Right lobe of liver (tissue), 6 donors: ENCODE data around the gene MYOM1. TPM values are rescaled to one million over a fixed set of nuclear protein-coding genes. Genes with fewer than 3 reads are reported as not detected.
A peak's percentile ranks its signal among the peaks of the same experiment; 100 is the strongest.

Source experiments
- ATAC-seq, 4 donors: fragments of 200-7000 bp; cut with Tn5 transposase; one replicate each; pipeline ENCODE4 v1.9.1; 2020; ENCODE audit warnings: mild to moderate bottlenecking in 4 of 4, moderate library complexity in 4 of 4
- DNase-seq, 3 donors: peaks; one replicate each; pipeline ENCODE4 v3.0.0-alpha.2; 2020
- H3K27ac ChIP-seq, 3 donors: fragments of 200-600 bp; one replicate each; pipeline ENCODE4 v1.8.0; 2022
- H3K27me3 ChIP-seq, 2 donors: fragments of 200-600 bp; one replicate each; pipeline ENCODE4 v1.8.0; 2022
- H3K36me3 ChIP-seq, 4 donors: fragments of 200-600 bp; sonication (generic) in 1 of 4; one replicate each; pipeline versions ENCODE4 v1.5.1 to v1.8.0; 2017 to 2022; ENCODE audit warnings: control low read depth in 1 of 4
- H3K4me1 ChIP-seq, 4 donors: fragments of 200-600 bp; sonication (generic) in 1 of 4; one replicate each; pipeline versions ENCODE4 v1.5.1 to v1.8.0; 2017 to 2022; ENCODE audit warnings: control low read depth in 1 of 4
- H3K4me3 ChIP-seq, 3 donors: fragments of 200-600 bp; one replicate each; pipeline ENCODE4 v1.8.0; 2022
- H3K9me3 ChIP-seq, 4 donors: fragments of 200-600 bp; sonication (generic) in 1 of 4; one replicate each; pipeline versions ENCODE4 v1.5.1 to v1.8.0; 2017 to 2022; ENCODE audit warnings: control low read depth in 1 of 4
- POLR2A ChIP-seq: fragments of 450-650 bp; IDR thresholded peaks from one replicate; pipeline ENCODE4 v1.6.1; 2017; ENCODE audit warnings: antibody characterized with exemption, mild to moderate bottlenecking
- WGBS: methylation state at CpG from one replicate; pipeline ENCODE4 v1.1.6; 2018; ENCODE audit warnings: low coverage, low lambda C conversion rate; ENCODE audit not compliant: insufficient coverage; ENCODE audit errors: missing lambda C conversion rate; 5-methylcytosine and 5-hydroxymethylcytosine counted together
- intact Hi-C, 2 donors: fragments of 100-400 bp; cut with DNase I; formaldehyde crosslinking; loops; one replicate each; pipeline versions ENCODE4 v1.11.2 to v1.14.1; 2022
- total RNA-seq, 6 experiments: library from RNA; depleted of rRNA in 2 of 6; stranded (reverse); fragments of >200 nt in 2 of 6; fragmentation: NEBNext Ultra II Directional in 3 of 6; extraction: Animal tissue kit (Norgen Biotek cat#: 25700) in 3 of 6; gene quantifications; one replicate each; pipeline versions ENCODE4 v1.1.0 to v1.2.4, GENCODE V29; 2016 to 2023
- TF ChIP-seq, protein P1 (sequence below), 4 donors: fragments of 200-600 bp in 3 of 4; fragments of 450-650 bp in 1 of 4; IDR thresholded peaks; one replicate each; pipeline versions ENCODE4 v1.5.1 to v1.8.0; 2016 to 2022; ENCODE audit warnings: antibody characterized with exemption in 4 of 4, mild to moderate bottlenecking in 2 of 4
- donor health status: DM: no; HTN: yes; CAD: no.
- donor health status: DM: no; HTN: no; CAD: no.
- donor health status: DM: no; HTN: no; CAD: no.
- donor health status: DM: no; HTN: yes; CAD: no.
- donor health status: DM: no; HTN: yes; CAD: no.

The MYOM1 gene
- total RNA-seq, 6 experiments from 2014 or later = 3.1 to 64.5 (median 19.1) TPM

DNA sequence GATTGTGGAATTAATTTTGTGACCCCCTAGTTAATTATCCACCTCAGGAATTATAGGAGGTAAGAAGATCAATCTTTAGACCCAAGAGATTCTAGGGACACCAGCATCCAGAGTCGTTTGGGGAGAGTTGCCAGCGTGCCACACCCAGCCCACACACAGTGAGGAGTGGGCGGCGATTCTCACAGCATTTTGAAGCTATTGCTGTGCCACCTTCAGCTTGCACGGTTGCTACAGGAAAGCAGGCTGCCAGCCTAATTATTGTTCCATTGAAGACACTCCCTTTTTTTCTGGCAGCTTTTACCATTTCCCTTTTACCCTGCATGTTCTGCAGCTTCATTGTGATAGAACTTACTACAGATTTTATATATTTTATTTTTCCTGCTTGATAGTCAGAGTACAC, 14.7 kb upstream of the MYOM1 start:
- peak overlapping the region; percentile 37 to 88 (median 70) for H3K27ac ChIP-seq
- WGBS = 35% methylated on average over 5 of the region's 5 CpGs
- peak in 1 of 3 donors; percentile 34 for DNase-seq
- H3K4me1 ChIP-seq = peaks cover 0 to 37% (median 17%) of the 10 kb centered on the region in 4 donors
- H3K9me3 ChIP-seq = no peaks in the 10 kb centered on the region
- no peak overlapping the region for H3K4me3 ChIP-seq
- no peaks in the 10 kb centered on the region for H3K36me3 ChIP-seq
- intact Hi-C loops = loop anchor here in 1 of 2 donors (10.0 kb wide), 1 partner anchor 80 kb away; no protein-coding TSS in a partner anchor
- peak in 2 of 4 donors; percentile 5 to 10 for ATAC-seq
- no peak for TF ChIP-seq POLR2A
- TF ChIP-seq, protein P1, sequence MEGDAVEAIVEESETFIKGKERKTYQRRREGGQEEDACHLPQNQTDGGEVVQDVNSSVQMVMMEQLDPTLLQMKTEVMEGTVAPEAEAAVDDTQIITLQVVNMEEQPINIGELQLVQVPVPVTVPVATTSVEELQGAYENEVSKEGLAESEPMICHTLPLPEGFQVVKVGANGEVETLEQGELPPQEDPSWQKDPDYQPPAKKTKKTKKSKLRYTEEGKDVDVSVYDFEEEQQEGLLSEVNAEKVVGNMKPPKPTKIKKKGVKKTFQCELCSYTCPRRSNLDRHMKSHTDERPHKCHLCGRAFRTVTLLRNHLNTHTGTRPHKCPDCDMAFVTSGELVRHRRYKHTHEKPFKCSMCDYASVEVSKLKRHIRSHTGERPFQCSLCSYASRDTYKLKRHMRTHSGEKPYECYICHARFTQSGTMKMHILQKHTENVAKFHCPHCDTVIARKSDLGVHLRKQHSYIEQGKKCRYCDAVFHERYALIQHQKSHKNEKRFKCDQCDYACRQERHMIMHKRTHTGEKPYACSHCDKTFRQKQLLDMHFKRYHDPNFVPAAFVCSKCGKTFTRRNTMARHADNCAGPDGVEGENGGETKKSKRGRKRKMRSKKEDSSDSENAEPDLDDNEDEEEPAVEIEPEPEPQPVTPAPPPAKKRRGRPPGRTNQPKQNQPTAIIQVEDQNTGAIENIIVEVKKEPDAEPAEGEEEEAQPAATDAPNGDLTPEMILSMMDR (IDR thresholded peaks at IDR 0.05) = no peak
- H3K27me3 ChIP-seq = no peaks in the 10 kb centered on the region

DNA sequence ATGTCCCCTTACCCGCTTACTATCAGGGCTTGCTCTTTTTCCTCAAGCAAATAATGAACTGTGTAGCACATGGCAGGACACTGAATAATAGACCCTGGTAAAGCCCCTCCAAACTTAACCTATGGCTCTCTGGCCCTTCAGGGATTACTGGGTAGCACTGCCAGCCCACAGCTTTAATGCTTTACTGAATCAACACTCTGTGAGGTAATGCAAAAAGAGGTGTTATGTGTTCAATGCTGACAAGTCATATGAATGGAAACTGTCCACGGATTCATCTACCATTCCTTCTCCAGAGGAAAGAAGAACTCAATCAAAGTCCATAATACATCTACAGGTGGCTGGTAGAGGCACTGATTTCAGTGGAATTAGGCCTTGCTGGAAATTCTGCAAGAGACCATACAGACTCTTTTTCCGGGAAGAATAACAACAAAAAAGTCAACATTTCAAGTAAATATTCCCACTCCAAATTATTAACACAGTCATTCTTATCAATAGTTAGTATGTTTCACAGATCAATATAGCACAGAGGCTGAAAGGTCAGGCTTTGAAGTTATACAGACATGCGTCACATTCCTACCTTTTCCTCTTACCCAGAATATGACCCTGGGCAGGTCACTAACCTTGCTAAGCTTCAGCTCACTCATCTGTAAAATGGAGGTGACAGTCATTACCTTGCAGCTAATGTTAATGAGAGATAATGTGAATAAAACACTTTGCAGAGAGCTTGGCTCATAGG, 13.8 kb upstream of the MYOM1 start:
- TF ChIP-seq POLR2A = peak; percentile 23
- TF ChIP-seq, protein P1 (IDR thresholded peaks at IDR 0.05) = no peak
- DNase-seq (no peak), ATAC-seq (peak; percentile 60 to 79 (median 72))
- peak overlapping the region; percentile 55 to 88 (median 70) for H3K27ac ChIP-seq
- no peaks in the 10 kb centered on the region for H3K27me3 ChIP-seq
- no peaks in the 10 kb centered on the region for H3K9me3 ChIP-seq
- no peaks in the 10 kb centered on the region for H3K36me3 ChIP-seq
- intact Hi-C loops = loop anchor here in 1 of 2 donors (10.0 kb wide), 1 partner anchor 79 kb away; no protein-coding TSS in a partner anchor
- H3K4me1 ChIP-seq = peaks cover 0 to 37% (median 17%) of the 10 kb centered on the region in 4 donors
- WGBS = 30% methylated on average over 4 of the region's 4 CpGs
- H3K4me3 ChIP-seq = no peak overlapping the region

DNA sequence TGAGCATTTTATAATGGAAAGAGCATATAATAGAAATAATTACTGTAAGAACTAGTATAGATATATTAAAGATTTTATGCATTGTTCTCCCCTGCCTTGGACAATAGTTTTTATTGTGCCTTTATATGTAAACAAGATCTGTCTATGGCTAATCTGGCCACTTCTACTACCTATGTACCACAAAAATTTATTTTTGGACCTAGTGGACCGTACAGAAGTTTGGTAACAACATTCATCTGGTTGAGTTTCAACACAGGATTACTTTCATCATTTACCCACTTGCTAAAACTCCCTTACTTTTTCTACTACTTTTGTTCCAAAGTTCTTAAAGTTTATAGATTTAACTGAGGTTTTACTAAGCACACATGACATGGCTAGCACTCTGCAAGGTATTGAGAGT, 13.2 kb upstream of the MYOM1 start:
- Histone ChIP-seq H3K36me3 (no peaks in the 10 kb centered on the region), H3K27me3 (no peaks in the 10 kb centered on the region), H3K9me3 (no peaks in the 10 kb centered on the region), H3K4me1 (peaks cover 0 to 37% (median 17%) of the 10 kb centered on the region in 4 donors), H3K4me3 (no peak overlapping the region), H3K27ac (peak overlapping the region; percentile 55 to 88 (median 70))
- intact Hi-C loops = loop anchor here in 1 of 2 donors (10.0 kb wide), 1 partner anchor 78 kb away; no protein-coding TSS in a partner anchor
- 44% methylated on average over 1 of the region's 1 CpG for WGBS
- ATAC-seq (peak; percentile 1 to 17 (median 6)), DNase-seq (no peak)
- TF ChIP-seq, protein P1 (IDR thresholded peaks at IDR 0.05) = no peak
- TF ChIP-seq POLR2A = no peak

DNA sequence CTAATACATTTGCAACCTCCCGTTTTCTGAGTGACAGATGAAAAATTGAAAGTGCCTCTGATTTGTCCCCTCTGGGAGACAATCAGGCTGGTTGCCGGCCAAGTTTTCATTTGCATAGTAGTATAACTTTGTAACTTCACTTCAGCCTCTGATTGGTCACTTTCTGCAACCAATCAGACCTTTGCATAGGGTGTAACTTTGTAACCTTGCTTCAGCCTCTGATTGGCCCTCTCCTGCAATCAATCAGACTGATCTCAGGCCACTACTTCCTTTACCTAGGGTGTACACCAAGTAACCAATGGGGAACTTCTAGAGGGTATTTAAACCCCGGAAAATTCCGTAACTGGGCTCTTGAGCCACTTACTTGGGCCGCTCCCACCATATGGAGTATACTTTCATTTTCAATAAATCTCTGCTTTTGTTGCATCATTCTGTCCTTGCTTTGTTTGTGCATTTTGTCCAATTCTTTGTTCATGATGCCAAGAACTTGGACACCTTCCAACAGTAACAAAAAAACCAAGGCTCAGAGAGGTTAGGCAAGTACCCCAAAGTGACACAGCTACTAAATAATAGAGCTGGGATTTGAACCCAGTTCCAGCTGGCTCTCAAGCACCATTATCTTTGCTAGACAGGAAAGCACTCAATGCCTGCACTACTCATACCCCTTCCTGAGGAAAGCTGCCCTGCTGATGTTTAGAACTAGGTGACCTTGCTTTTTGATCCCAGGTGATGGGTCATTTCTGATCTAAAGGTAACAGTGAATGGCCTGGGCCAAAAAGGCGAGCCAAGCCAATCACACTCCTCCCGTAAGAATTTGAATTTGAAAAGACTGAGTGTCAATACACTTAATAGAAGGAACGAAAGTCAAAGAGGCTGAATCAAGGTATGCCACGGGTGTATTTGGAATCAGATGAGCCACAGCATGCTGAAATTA, 10.9 kb upstream of the MYOM1 start:
- H3K27ac ChIP-seq = peak overlapping the region; percentile 33 to 88 (median 74)
- intact Hi-C loops = loop anchor here in 1 of 2 donors (10.0 kb wide), 1 partner anchor 76 kb away; no protein-coding TSS in a partner anchor
- DNase-seq = peak; percentile 84 to 90 (median 85)
- H3K4me3 ChIP-seq = peak overlapping the region in 2 of 3 donors; percentile 21 to 26
- no peaks in the 10 kb centered on the region for H3K9me3 ChIP-seq
- TF ChIP-seq POLR2A = peak; percentile 82
- TF ChIP-seq, protein P1 (IDR thresholded peaks at IDR 0.05) = no peak
- H3K27me3 ChIP-seq = no peaks in the 10 kb centered on the region
- WGBS = 24% methylated on average over 8 of the region's 9 CpGs
- peak; percentile 68 to 92 (median 84) for ATAC-seq
- H3K36me3 ChIP-seq = no peaks in the 10 kb centered on the region
- peaks cover 0 to 37% (median 17%) of the 10 kb centered on the region in 4 donors for H3K4me1 ChIP-seq
